A673 (cell line): ENCODE measurements around the gene MICALL1.

Source experiments
- CTCF ChIP-seq: fragments of 300-800, 200-600 bp; sonication (generic); conservative IDR thresholded peaks from 2 replicates; pipeline ENCODE4 v1.5.1; 2017; ENCODE audit warnings: low read depth, mild to moderate bottlenecking, antibody characterized with exemption, low read length, moderate library complexity, mixed read lengths
- EZH2 ChIP-seq: fragments of 200-600 bp; sonication (generic); IDR thresholded peaks from 2 replicates; pipeline ENCODE4 v1.6.1; 2017; ENCODE audit warnings: borderline replicate concordance, low read depth, mild to moderate bottlenecking, mixed read lengths, antibody characterized with exemption, low read length; ENCODE audit not compliant: poor library complexity, severe bottlenecking

GRCh38 chr22:37929390-37929789 is 23.3 kb downstream of the MICALL1 start:
- TF ChIP-seq CTCF (no peak), EZH2 (no peak)
